AG09309 (cell line): ENCODE measurements around the gene STX16.
A peak's percentile ranks its signal among the peaks of the same experiment; 100 is the strongest.

Source experiments
- DNase-seq: peaks from one replicate; pipeline ENCODE4 v3.0.0-alpha.2; 2010; ENCODE audit warnings: low read depth
- H3K4me3 ChIP-seq: 2 replicates; pipeline ENCODE4 v1.5.1; 2011; ENCODE audit warnings: mild to moderate bottlenecking, low read depth, low read length, moderate library complexity; ENCODE audit not compliant: control insufficient read depth
- TF ChIP-seq, protein P1 (sequence below): IDR thresholded peaks from 2 replicates; pipeline ENCODE4 v1.5.1; 2011; ENCODE audit warnings: mild to moderate bottlenecking, low read depth, low read length, inconsistent platforms; ENCODE audit not compliant: insufficient read depth, control insufficient read depth; ENCODE audit errors: missing control alignments

The STX16 gene

DNA sequence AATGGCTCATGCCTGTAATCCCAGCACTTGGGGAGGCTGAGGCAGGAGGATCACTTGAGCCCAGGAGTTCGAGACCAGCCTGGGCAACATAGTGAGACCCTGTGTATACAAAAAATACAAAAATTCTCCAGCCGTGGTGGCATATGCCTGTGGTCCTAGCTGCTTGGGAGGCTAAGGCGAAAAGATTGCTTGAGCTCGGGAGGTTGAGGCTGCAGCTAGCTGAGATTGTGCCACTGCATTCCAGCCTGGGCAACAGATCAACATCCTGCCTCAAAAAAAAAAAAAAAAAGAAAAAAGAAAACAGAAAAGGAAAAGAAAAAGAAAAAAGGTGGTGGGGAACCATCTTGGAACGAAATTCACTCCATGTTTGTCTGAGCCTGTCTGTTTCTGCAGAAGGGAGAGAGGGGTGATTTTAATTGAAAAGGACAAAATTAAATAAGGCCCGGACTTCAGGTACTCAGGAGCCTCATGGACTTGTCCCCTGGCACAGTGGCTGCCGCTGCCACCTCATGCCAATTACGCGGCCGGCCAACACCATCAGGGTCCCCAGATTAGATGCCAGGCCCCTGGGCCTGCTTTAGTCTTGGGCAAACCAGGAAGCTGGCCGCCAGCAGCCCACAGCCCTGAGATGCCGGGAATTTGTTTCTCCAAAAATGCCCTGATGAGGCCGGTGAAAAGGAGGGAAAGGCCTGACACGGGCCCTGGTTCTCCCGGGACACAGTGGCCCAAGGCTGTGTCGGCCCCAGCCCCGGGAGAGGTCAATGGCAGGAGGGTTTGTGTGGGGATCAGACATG is 37.8 kb upstream of the STX16 start:
- TF ChIP-seq, protein P1, sequence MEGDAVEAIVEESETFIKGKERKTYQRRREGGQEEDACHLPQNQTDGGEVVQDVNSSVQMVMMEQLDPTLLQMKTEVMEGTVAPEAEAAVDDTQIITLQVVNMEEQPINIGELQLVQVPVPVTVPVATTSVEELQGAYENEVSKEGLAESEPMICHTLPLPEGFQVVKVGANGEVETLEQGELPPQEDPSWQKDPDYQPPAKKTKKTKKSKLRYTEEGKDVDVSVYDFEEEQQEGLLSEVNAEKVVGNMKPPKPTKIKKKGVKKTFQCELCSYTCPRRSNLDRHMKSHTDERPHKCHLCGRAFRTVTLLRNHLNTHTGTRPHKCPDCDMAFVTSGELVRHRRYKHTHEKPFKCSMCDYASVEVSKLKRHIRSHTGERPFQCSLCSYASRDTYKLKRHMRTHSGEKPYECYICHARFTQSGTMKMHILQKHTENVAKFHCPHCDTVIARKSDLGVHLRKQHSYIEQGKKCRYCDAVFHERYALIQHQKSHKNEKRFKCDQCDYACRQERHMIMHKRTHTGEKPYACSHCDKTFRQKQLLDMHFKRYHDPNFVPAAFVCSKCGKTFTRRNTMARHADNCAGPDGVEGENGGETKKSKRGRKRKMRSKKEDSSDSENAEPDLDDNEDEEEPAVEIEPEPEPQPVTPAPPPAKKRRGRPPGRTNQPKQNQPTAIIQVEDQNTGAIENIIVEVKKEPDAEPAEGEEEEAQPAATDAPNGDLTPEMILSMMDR = no peak
- H3K4me3 ChIP-seq = no peak overlapping the region
- no peak for DNase-seq

DNA sequence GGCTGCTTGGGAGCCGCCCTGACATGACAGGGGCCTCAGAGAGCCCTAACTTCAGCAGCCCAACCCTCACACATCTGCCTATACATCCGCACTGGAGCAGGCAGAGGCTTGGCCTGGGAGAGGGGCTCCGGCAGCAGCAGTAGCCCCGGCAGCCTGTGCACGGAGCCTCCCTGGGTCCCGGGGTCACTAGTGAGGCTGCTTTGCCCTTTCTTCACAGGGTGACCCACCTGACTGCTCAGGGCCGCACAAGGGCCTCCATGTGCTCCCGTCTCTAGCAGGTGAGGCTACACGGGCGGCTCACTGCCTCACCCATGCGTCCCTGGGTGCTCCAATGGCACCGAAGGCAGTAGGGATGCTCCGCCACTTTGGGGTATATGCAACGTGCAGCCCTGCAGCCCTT is 36.7 kb upstream of the STX16 start:
- DNase-seq = no peak
- TF ChIP-seq, protein P1 = no peak
- H3K4me3 ChIP-seq = no peak overlapping the region

DNA sequence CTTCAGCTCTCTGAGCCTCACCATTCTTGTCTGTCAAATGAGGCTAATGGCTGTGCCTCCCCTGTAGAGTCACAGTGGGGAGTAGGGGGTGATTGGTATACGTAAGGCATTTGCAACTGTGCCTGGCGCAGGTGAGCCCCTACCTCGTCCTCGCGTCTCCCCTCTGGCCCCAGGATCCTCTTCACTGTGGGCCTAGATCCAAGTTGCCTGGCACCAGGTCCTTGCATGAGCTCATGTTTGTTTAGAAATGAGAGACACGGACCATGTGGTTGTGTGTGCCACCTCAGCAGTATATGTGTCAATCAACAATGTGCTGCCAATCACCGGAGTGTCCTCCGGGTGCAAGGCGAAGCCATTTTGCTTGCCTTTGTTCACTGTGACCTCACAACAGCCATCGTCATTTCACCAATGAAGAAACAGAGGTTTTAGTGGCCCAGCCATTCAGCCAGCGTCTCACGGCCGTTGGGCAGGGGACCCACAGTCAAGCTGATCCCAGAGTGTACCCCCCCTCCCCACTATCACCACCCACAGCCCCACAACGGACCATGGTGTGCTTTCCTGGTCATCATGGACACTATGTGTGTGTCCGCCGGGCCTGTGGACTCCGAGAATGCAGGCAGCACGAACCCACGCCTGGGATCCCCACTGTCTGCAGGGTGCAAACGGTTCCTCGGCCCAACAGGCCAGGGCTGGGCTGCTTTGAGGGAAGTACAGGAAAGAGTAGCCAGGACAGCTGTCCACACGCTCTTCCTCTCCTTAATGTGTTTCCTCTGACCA is 35.9 kb upstream of the STX16 start:
- TF ChIP-seq, protein P1 = no peak
- H3K4me3 ChIP-seq = no peak overlapping the region
- no peak for DNase-seq

DNA sequence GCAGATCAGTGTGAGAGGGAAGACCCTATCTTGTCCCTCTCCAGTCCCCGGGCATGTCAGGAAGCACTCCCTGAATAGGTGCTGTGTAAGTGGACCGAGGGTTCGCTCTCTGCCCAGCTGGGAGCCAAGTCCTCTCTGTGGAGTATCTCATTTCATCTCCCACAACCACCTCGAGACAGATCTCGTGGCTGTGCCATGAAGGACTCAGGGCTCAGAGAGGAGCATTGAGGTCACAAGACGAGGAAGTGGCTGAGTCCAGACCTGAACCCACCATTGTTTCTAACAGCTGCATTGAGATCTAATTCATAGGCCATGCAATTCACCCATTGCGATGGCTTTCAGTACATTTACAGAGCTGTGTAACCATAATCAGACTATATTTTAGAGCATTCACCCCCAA is 34.7 kb upstream of the STX16 start:
- H3K4me3 ChIP-seq = no peak overlapping the region
- DNase-seq = no peak
- TF ChIP-seq, protein P1 = no peak

DNA sequence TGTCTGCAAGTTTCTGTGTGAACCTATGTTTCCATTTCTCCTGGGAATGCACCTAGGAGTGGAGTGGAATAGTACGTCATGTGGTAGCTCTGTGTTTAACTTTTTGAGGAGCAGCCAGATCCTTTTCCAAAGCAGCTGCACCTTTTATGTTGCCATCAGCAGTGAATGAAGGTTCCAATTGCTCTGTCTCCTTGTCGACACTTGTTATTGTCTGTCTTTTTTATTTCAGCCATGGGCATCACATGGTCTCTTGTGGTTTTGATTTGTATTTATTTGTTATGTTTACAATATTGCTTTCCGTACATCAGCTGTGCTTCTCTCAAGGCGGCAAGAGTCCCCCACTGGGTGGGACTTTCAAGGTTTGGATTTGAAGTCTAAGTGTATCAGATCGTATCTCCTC is 33.9 kb upstream of the STX16 start:
- no peak overlapping the region for H3K4me3 ChIP-seq
- DNase-seq = no peak
- TF ChIP-seq, protein P1 = no peak

DNA sequence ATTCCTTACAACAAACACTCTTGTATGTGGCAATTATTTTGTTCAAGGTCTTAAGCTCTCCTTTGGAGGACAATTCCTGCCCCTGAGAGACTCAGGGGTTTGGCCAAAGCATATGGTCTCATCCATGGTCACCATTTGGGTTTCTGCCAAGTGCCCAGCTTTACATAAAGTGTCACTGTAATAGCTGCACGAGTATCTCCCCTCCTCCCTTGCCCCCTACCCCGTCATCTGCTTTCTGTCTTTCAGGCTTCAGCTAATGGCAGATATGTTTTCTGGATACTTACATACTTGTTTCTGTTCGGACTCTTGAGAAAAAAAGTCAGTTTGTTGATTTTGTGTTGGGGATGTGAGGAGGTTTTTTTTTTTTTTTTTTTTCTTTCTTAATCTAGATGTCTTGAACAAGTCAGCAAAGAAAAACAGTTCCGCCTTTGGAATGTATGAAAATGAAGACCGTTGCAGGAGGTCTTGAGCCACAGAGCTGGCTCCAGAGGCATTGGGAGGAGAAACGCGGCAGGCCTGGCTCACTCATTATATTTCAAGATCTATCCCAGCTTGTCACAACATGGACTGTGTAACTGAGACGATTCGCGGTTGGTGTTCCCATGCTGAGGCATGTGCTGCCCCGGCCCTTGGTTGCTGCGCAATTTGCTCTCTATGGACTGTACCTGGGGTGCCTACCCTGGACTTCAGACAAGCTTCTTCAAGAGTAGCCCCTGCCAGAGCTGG is 32.6 kb upstream of the STX16 start:
- peak; percentile 59 for DNase-seq
- H3K4me3 ChIP-seq = no peak overlapping the region
- TF ChIP-seq, protein P1 = no peak
